A673 (cell line): ENCODE measurements around the gene BRI3.

Experiments used
- EZH2 ChIP-seq: fragments of 200-600 bp; sonication (generic); IDR thresholded peaks from 2 replicates; pipeline ENCODE4 v1.6.1; 2017; ENCODE audit warnings: borderline replicate concordance, low read depth, mild to moderate bottlenecking, mixed read lengths, antibody characterized with exemption, low read length; ENCODE audit not compliant: poor library complexity, severe bottlenecking
- TF ChIP-seq, protein P1 (sequence below): fragments of 300-800, 200-600 bp; sonication (generic); conservative IDR thresholded peaks from 2 replicates; pipeline ENCODE4 v1.5.1; 2017; ENCODE audit warnings: low read depth, mild to moderate bottlenecking, antibody characterized with exemption, low read length, moderate library complexity, mixed read lengths

GRCh38 chr7:98301693-98302470, 20.4 kb downstream of the BRI3 start:
- TF ChIP-seq, protein P1, sequence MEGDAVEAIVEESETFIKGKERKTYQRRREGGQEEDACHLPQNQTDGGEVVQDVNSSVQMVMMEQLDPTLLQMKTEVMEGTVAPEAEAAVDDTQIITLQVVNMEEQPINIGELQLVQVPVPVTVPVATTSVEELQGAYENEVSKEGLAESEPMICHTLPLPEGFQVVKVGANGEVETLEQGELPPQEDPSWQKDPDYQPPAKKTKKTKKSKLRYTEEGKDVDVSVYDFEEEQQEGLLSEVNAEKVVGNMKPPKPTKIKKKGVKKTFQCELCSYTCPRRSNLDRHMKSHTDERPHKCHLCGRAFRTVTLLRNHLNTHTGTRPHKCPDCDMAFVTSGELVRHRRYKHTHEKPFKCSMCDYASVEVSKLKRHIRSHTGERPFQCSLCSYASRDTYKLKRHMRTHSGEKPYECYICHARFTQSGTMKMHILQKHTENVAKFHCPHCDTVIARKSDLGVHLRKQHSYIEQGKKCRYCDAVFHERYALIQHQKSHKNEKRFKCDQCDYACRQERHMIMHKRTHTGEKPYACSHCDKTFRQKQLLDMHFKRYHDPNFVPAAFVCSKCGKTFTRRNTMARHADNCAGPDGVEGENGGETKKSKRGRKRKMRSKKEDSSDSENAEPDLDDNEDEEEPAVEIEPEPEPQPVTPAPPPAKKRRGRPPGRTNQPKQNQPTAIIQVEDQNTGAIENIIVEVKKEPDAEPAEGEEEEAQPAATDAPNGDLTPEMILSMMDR = no peak
- no peak for TF ChIP-seq EZH2
